IPS-18a (cell line): ENCODE results near the gene STK32B.

Experiments used
- H3K27ac ChIP-seq: one replicate; pipeline ENCODE4 v1.5.1; 2013; ENCODE audit warnings: low read length
- H3K27me3 ChIP-seq: one replicate; pipeline ENCODE4 v1.6.1; 2013; ENCODE audit warnings: mild to moderate bottlenecking, low read length; ENCODE audit not compliant: control insufficient read depth, insufficient read depth
- H3K36me3 ChIP-seq: one replicate; pipeline ENCODE4 v1.6.1; 2013; ENCODE audit warnings: low read depth, low read length; ENCODE audit not compliant: control insufficient read depth
- H3K4me1 ChIP-seq: one replicate; pipeline ENCODE4 v1.6.1; 2013; ENCODE audit warnings: low read depth, low read length; ENCODE audit not compliant: control insufficient read depth
- H3K4me3 ChIP-seq: one replicate; pipeline ENCODE4 v1.5.1; 2013; ENCODE audit warnings: low read length
- H3K9ac ChIP-seq: one replicate; pipeline ENCODE4 v1.6.1; 2013; ENCODE audit warnings: mild to moderate bottlenecking, low read length, moderate library complexity
- H3K9me3 ChIP-seq: one replicate; pipeline ENCODE4 v1.6.1; 2013; ENCODE audit warnings: low read depth, low read length; ENCODE audit not compliant: control insufficient read depth

Gene STK32B

DNA sequence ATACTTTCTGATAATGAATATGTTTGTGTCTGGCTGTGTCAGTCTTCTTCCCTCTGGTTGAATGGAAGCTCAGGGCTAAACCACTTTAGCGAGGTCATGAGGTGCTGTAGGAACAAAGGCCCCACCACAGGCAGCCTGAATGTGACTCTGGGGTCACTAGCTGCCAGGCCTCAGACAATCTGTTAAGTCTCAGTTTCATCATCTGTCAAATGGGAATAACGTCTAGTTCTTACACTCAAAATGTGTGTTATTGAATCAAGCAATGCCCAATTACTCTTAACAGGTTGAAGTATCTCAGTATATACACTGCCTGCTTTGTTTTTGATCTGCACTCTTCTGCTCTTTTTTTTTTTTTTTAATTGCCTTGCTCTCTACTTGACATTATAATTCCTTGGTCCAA, 148.6 kb downstream of the STK32B start:
- Histone ChIP-seq H3K4me1 (peaks cover 30% of the 10 kb centered on the region), H3K27me3 (no peaks in the 10 kb centered on the region), H3K9me3 (no peaks in the 10 kb centered on the region), H3K27ac (no peak overlapping the region), H3K9ac (no peak overlapping the region), H3K36me3 (no peaks in the 10 kb centered on the region), H3K4me3 (no peak overlapping the region)

DNA sequence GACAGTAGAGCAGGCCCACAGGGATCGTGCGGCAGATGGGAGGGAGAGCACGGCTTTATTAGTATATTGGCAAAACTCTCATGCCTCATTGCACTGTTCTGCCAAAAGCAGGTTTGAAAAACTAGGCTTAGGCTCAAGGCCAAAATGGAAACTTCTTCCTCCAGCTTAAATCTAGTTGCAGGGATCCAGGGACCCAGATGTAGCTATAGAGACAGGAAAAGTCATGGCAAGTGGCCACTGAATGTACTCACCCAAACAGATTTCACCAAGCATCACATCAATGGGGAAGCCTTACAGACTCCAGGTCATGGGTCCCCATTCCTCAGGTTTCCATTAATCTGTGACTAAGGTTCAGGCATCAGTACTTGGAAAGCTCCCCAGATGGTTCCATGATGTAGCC, 149.2 kb downstream of the STK32B start:
- H3K4me1 ChIP-seq = peaks cover 30% of the 10 kb centered on the region
- no peak overlapping the region for H3K27ac ChIP-seq
- no peaks in the 10 kb centered on the region for H3K27me3 ChIP-seq
- no peak overlapping the region for H3K4me3 ChIP-seq
- no peaks in the 10 kb centered on the region for H3K36me3 ChIP-seq
- H3K9me3 ChIP-seq = no peaks in the 10 kb centered on the region
- no peak overlapping the region for H3K9ac ChIP-seq

GRCh38 chr4:5203309-5203992, 152.2 kb downstream of the STK32B start:
- H3K27me3 ChIP-seq = no peaks in the 10 kb centered on the region
- no peak overlapping the region for H3K4me3 ChIP-seq
- no peaks in the 10 kb centered on the region for H3K36me3 ChIP-seq
- H3K27ac ChIP-seq = no peak overlapping the region
- peaks cover 27% of the 10 kb centered on the region for H3K4me1 ChIP-seq
- H3K9ac ChIP-seq = no peak overlapping the region
- H3K9me3 ChIP-seq = no peaks in the 10 kb centered on the region

- H3K27me3 ChIP-seq = no peaks in the 10 kb centered on the region
- H3K27ac ChIP-seq = no peak overlapping the region
- H3K4me3 ChIP-seq = no peak overlapping the region
- H3K4me1 ChIP-seq = peaks cover 22% of the 10 kb centered on the region
- no peaks in the 10 kb centered on the region for H3K36me3 ChIP-seq
- no peak overlapping the region for H3K9ac ChIP-seq
- H3K9me3 ChIP-seq = no peaks in the 10 kb centered on the region
Measured at GRCh38 chr4:5203993-5204310, 152.7 kb downstream of the STK32B start.

GRCh38 chr4:5204781-5205180, 153.5 kb downstream of the STK32B start:
- Histone ChIP-seq H3K27ac (no peak overlapping the region), H3K4me1 (peaks cover 14% of the 10 kb centered on the region), H3K9ac (no peak overlapping the region), H3K36me3 (no peaks in the 10 kb centered on the region), H3K27me3 (no peaks in the 10 kb centered on the region), H3K4me3 (no peak overlapping the region), H3K9me3 (no peaks in the 10 kb centered on the region)

GRCh38 chr4:5206016-5206790, 154.9 kb downstream of the STK32B start:
- H3K4me3 ChIP-seq = no peak overlapping the region
- no peaks in the 10 kb centered on the region for H3K9me3 ChIP-seq
- H3K4me1 ChIP-seq = peaks cover 7% of the 10 kb centered on the region
- no peak overlapping the region for H3K9ac ChIP-seq
- no peak overlapping the region for H3K27ac ChIP-seq
- H3K27me3 ChIP-seq = no peaks in the 10 kb centered on the region
- no peaks in the 10 kb centered on the region for H3K36me3 ChIP-seq

DNA sequence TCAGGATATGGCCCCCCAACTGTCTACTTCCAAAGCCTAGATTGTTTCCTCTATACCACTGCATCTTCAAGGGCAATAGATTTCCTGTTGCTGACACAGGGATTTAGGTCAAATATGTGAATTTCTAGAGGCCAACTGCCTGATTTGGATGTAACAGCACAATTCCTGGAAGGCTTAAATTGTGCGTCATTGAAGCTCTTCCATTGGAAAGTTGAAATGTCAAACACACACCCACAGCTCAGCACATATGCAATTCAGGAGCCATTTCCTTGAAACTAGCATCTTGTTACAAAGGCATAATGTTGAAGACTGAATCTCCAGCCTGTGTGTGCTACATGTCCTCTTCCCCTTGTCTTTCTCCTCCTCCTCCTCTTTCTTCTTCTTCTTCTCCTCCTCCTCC, 158.6 kb downstream of the STK32B start:
- Histone ChIP-seq H3K4me3 (no peak overlapping the region), H3K9ac (no peak overlapping the region), H3K27ac (no peak overlapping the region), H3K9me3 (no peaks in the 10 kb centered on the region), H3K27me3 (no peaks in the 10 kb centered on the region), H3K36me3 (no peaks in the 10 kb centered on the region), H3K4me1 (peaks cover 3% of the 10 kb centered on the region)

DNA sequence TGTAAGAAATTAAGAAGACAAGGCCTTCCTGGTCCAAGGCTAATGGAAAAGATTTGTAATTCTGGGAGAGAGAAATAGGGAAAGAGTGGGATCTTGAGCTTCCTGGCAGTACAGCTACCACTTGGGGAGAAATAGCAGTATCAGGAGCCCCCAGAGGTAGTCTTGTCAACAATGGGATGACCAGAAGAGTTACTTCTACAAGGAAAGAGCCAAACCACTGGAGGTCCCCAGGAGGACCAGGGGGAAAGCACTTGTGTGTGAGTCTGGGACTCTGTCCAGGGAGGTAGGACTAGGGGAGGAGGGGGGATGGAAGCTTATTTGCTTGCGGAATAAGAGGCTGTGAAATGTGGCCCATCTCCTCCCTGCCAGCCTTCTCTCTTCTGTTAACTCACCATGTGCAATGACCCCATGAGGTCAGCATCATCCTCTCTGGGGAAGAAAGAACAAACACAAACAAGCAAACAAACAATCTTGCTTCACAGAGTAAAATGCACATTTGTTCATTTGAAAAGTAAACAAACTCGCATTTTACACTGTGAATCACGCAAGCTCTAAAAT, 160.1 kb downstream of the STK32B start:
- H3K36me3 ChIP-seq = no peaks in the 10 kb centered on the region
- H3K4me1 ChIP-seq = peaks cover 8% of the 10 kb centered on the region
- no peak overlapping the region for H3K9ac ChIP-seq
- H3K27ac ChIP-seq = no peak overlapping the region
- no peak overlapping the region for H3K4me3 ChIP-seq
- no peaks in the 10 kb centered on the region for H3K9me3 ChIP-seq
- no peaks in the 10 kb centered on the region for H3K27me3 ChIP-seq

DNA sequence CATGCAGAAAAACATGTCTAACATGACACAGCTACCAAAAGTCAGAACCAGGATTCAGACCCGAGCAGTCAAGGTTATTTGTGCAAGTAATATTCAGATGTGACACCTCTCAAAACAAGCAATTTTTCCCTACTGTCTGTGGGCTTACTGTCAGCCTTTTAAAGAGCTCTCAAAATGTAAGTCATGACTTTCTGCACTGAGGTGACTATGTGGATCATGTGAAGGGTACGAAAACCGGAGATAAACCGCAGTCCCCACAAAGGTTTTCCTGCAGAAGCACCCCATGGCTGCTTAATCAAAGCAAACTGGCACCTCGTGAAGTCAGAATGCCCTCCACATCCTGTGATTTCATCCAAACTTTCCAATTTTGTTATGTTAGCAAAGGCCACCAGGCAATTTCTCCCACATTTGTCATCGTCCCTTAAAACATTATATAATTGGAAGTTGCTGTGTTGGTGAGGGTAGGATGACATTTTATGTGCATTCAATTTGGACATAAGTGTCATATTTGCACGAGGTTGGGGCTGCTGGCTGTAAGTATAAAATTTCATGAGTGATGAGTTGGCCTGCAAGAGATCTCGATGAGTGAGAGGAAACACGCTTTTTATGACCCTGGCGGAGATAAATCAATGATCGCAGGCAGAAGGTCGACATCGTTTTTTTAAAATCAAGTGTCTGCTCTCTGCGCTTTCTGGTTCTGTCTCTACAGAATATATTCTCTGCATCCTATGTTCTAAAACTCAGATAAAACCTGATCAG, 161.2 kb downstream of the STK32B start:
- Histone ChIP-seq H3K9me3 (no peaks in the 10 kb centered on the region), H3K9ac (no peak overlapping the region), H3K4me3 (no peak overlapping the region), H3K27ac (no peak overlapping the region), H3K27me3 (no peaks in the 10 kb centered on the region), H3K36me3 (no peaks in the 10 kb centered on the region), H3K4me1 (peaks cover 10% of the 10 kb centered on the region)

- Histone ChIP-seq H3K4me3 (no peak overlapping the region), H3K9ac (no peak overlapping the region), H3K27ac (no peak overlapping the region), H3K27me3 (no peaks in the 10 kb centered on the region), H3K9me3 (no peaks in the 10 kb centered on the region), H3K36me3 (no peaks in the 10 kb centered on the region), H3K4me1 (peaks cover 10% of the 10 kb centered on the region)
Measured at GRCh38 chr4:5213087-5213595, 161.9 kb downstream of the STK32B start.

DNA sequence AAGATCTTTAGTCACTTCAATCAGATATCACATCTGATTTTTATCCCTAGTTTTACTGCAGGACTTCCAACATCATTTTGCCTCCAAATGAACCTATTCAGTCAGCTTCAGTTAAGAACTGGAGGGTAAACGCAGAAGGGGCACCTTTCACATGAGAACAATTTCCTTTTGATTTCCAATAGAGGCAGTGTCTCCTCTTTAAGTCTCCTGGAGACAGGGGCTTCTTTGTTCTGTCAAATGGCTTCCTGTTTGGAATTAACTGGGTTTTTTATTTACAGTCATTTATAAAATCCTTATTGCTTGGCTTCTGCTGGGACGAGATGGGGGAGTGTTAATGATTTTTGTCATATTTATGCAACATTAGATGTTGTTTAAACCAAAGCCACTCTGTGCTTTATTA, 164.0 kb downstream of the STK32B start:
- Histone ChIP-seq H3K36me3 (no peaks in the 10 kb centered on the region), H3K27me3 (no peaks in the 10 kb centered on the region), H3K4me3 (no peak overlapping the region), H3K9me3 (no peaks in the 10 kb centered on the region), H3K9ac (no peak overlapping the region), H3K27ac (no peak overlapping the region), H3K4me1 (peaks cover 10% of the 10 kb centered on the region)
